Sigmoid colon (tissue), 4 donors: ENCODE data around the gene SPAST.

Experiments
- EP300 ChIP-seq, 4 donors: sonication (generic); formaldehyde crosslinking; IDR thresholded peaks; one replicate each; pipeline ENCODE4 v1.6.1; 2017; ENCODE audit warnings: antibody characterized with exemption in 4 of 4
- POLR2A ChIP-seq, 2 donors: fragments of 450-650 bp; IDR thresholded peaks; one replicate each; pipeline ENCODE4 v1.6.1; 2016; ENCODE audit warnings: antibody characterized with exemption in 2 of 2, mild to moderate bottlenecking in 2 of 2, moderate library complexity in 2 of 2
- POLR2AphosphoS5 ChIP-seq, 4 donors: sonication (generic); formaldehyde crosslinking; IDR thresholded peaks; one replicate each; pipeline ENCODE4 v1.6.1; 2017; ENCODE audit warnings: antibody characterized with exemption in 4 of 4
- TF ChIP-seq, protein P1 (sequence below), 4 experiments: fragments of 450-650 bp in 3 of 4; fragments of 200-600 bp in 1 of 4; IDR thresholded peaks; one replicate each; pipeline ENCODE4 v1.5.1; 2016 to 2019; ENCODE audit warnings: antibody characterized with exemption in 4 of 4, mild to moderate bottlenecking in 3 of 4, moderate library complexity in 2 of 4

DNA sequence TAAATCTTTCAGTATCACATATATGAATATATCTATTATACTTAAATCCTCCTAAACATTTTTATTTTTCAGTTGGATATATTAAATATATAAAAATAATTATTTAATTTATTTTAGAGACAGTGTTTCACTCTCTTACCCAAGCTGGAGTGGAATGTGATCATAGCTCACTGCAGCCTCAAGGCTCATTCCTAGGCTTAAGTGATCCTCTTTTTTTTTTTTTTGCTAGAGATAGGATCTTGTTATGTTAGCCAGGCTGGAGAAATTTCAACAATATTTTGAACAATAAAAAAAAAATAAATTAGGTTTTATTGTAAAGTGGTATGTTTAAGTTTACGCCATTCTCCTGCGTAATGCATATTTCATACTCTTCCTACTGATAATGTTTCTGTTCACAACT lies 4.2 kb downstream of the SPAST start:
- TF ChIP-seq, protein P1, sequence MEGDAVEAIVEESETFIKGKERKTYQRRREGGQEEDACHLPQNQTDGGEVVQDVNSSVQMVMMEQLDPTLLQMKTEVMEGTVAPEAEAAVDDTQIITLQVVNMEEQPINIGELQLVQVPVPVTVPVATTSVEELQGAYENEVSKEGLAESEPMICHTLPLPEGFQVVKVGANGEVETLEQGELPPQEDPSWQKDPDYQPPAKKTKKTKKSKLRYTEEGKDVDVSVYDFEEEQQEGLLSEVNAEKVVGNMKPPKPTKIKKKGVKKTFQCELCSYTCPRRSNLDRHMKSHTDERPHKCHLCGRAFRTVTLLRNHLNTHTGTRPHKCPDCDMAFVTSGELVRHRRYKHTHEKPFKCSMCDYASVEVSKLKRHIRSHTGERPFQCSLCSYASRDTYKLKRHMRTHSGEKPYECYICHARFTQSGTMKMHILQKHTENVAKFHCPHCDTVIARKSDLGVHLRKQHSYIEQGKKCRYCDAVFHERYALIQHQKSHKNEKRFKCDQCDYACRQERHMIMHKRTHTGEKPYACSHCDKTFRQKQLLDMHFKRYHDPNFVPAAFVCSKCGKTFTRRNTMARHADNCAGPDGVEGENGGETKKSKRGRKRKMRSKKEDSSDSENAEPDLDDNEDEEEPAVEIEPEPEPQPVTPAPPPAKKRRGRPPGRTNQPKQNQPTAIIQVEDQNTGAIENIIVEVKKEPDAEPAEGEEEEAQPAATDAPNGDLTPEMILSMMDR (IDR thresholded peaks at IDR 0.05) = no peak
- TF ChIP-seq POLR2AphosphoS5 (IDR thresholded peaks at IDR 0.05) (no peak), POLR2A (IDR thresholded peaks at IDR 0.05) (no peak), EP300 (IDR thresholded peaks at IDR 0.05) (no peak)
